HepG2 (cell line): ENCODE measurements around the gene WNT5B. TPM values are rescaled to one million over a fixed set of nuclear protein-coding genes. Genes with fewer than 3 reads are reported as not detected.

Experiments
- ARNTL ChIP-seq: sonication (generic); formaldehyde crosslinking; IDR thresholded peaks from 2 replicates; pipeline ENCODE4 v1.4.0; 2020; ENCODE audit warnings: mild to moderate bottlenecking, missing genetic modification reagents
- BHLHE40 ChIP-seq: IDR thresholded peaks from 2 replicates; pipeline ENCODE4 v1.6.1; 2011; ENCODE audit warnings: low read length, improper control_type of control experiment
- BRD4 ChIP-seq: sonication (generic); formaldehyde crosslinking; IDR thresholded peaks from 2 replicates; pipeline ENCODE4 v1.4.0; 2020; ENCODE audit warnings: missing genetic modification reagents
- KDM5A ChIP-seq: fragments of 200-600 bp; sonication (generic); IDR thresholded peaks from 2 replicates; pipeline ENCODE4 v1.7.0; 2018; ENCODE audit warnings: antibody characterized with exemption, mild to moderate bottlenecking, low read length, borderline replicate concordance
- KMT2B ChIP-seq: IDR thresholded peaks from 2 replicates; pipeline ENCODE4 v1.6.1; 2016; ENCODE audit warnings: missing genetic modification reagents, missing compliant biosample characterization
- LRRFIP1 ChIP-seq: sonication (generic); formaldehyde crosslinking; conservative IDR thresholded peaks from 2 replicates; pipeline ENCODE4 v1.4.0; 2020; ENCODE audit warnings: missing genetic modification reagents
- POGK ChIP-seq: sonication (generic); formaldehyde crosslinking; conservative IDR thresholded peaks from 2 replicates; pipeline ENCODE4 v1.8.0; 2022; ENCODE audit warnings: mild to moderate bottlenecking, moderate library complexity, missing genetic modification reagents
- RAD21 ChIP-seq: fragments of 450-650 bp; formaldehyde crosslinking; IDR thresholded peaks from 2 replicates; pipeline ENCODE4 v1.5.0; 2020; ENCODE audit warnings: mild to moderate bottlenecking
- RBM39 ChIP-seq: fragments of 200-400 bp; formaldehyde crosslinking; IDR thresholded peaks from one replicate; pipeline ENCODE4 v1.6.1; 2018; ENCODE audit warnings: antibody characterized with exemption, mild to moderate bottlenecking, low read depth, low read length; ENCODE audit not compliant: poor library complexity, severe bottlenecking
- SRY ChIP-seq: sonication (generic); formaldehyde crosslinking; IDR thresholded peaks from 2 replicates; pipeline ENCODE4 v1.8.0; 2022; ENCODE audit warnings: mild to moderate bottlenecking, missing genetic modification reagents
- SSRP1 ChIP-seq: IDR thresholded peaks from 2 replicates; pipeline ENCODE4 v1.6.1; 2016; ENCODE audit warnings: control low read depth
- TBX2 ChIP-seq: sonication (generic); formaldehyde crosslinking; IDR thresholded peaks from 2 replicates; pipeline ENCODE4 v1.5.0; 2020; ENCODE audit warnings: missing genetic modification reagents, mild to moderate bottlenecking, borderline replicate concordance
- THYN1 ChIP-seq: sonication (generic); formaldehyde crosslinking; IDR thresholded peaks from 2 replicates; pipeline ENCODE4 v1.8.1; 2023; ENCODE audit warnings: low read depth, mild to moderate bottlenecking, moderate library complexity, missing genetic modification reagents, borderline replicate concordance
- XRCC5 ChIP-seq: fragments of 200-400 bp; formaldehyde crosslinking; optimal IDR thresholded peaks from 2 replicates; pipeline ENCODE3; 2017; ENCODE audit warnings: mild to moderate bottlenecking, low read length
- ZBED4 ChIP-seq: sonication (generic); formaldehyde crosslinking; IDR thresholded peaks from 2 replicates; pipeline ENCODE4 v1.4.0; 2020; ENCODE audit warnings: missing genetic modification reagents, borderline replicate concordance
- ZBTB20 ChIP-seq: sonication (generic); formaldehyde crosslinking; IDR thresholded peaks from 2 replicates; pipeline ENCODE4 v1.8.1; 2023; ENCODE audit warnings: missing genetic modification reagents, low read depth, mild to moderate bottlenecking, borderline replicate concordance
- ZBTB7A ChIP-seq: sonication (generic); formaldehyde crosslinking; IDR thresholded peaks from 2 replicates; pipeline ENCODE4 v1.8.0; 2022; ENCODE audit warnings: mild to moderate bottlenecking, missing genetic modification reagents
- ZNF607 ChIP-seq: sonication (generic); formaldehyde crosslinking; IDR thresholded peaks from 2 replicates; pipeline ENCODE4 v1.5.1; 2020; ENCODE audit warnings: missing genetic modification reagents, mild to moderate bottlenecking, borderline replicate concordance
- ZNF672 ChIP-seq: sonication (generic); formaldehyde crosslinking; IDR thresholded peaks from 2 replicates; pipeline ENCODE4 v1.8.1; 2022; ENCODE audit warnings: missing genetic modification reagents
- ZNF678 ChIP-seq: sonication (generic); formaldehyde crosslinking; IDR thresholded peaks from 2 replicates; pipeline ENCODE4 v1.4.0; 2020; ENCODE audit warnings: mild to moderate bottlenecking, missing genetic modification reagents
- ZNF788 ChIP-seq: sonication (generic); formaldehyde crosslinking; IDR thresholded peaks from 2 replicates; pipeline ENCODE4 v1.5.0; 2020; ENCODE audit warnings: mild to moderate bottlenecking, missing genetic modification reagents, borderline replicate concordance
- polyA plus RNA-seq, 8 experiments: library from polyadenylated mRNA; depleted of rRNA in 3 of 8; stranded (reverse) in 7 of 8; unstranded in 1 of 8; fragments of >200 nt; fragmentation: Illumina TruSeq in 4 of 8; extraction: Trizol in 4 of 8; gene quantifications; 2 replicates each; pipeline versions ENCODE4 v1.2.1 to v1.2.3, GENCODE V29; 2011 to 2016; ENCODE audit warnings: low read depth in 4 of 8, missing spikeins in 1 of 8, mixed read lengths in 1 of 8; ENCODE audit not compliant: insufficient read depth in 1 of 8
- total RNA-seq, 5 experiments: library from RNA; depleted of rRNA; stranded (reverse); fragments of >200 nt; fragmentation: Illumina TruSeq; extraction: Trizol; gene quantifications; 2 replicates each; pipeline ENCODE4 v1.2.3, GENCODE V29; 2016; ENCODE audit warnings: low read depth in 1 of 5

WNT5B gene
- total and polyA plus RNA-seq, 2 of the 13 experiments (the other 11 are each of a cell fraction or from before 2014, with no cell fraction given), result 0.04 TPM; not detected in 1

GRCh38 chr12:1691123-1692007, 62.3 kb downstream of the WNT5B start (continued):
- 0 out of 2 replicates have a peak, but pooled peaks have one; percentile 27 for TF ChIP-seq ZNF788
- no peak for TF ChIP-seq BHLHE40
- TF ChIP-seq LRRFIP1, result no peak
- peak; percentile 75 for TF ChIP-seq RBM39
- peak; percentile 62; the same call in 1 of the 2 replicates for TF ChIP-seq KDM5A
- 0 out of 2 replicates have a peak, but pooled peaks have one; percentile 17 for TF ChIP-seq ZNF607 (CRISPR knock-in tag)
- TF ChIP-seq THYN1 (CRISPR knock-in tag), result no peak
- no peak for TF ChIP-seq ZBED4
- TF ChIP-seq BRD4 (CRISPR knock-in tag), result no peak
- TF ChIP-seq ZBTB7A (CRISPR knock-in tag), result 0 out of 2 replicates have a peak, but pooled peaks have one; percentile 13
- TF ChIP-seq XRCC5, result peak; percentile 39
- peak; percentile 61 for TF ChIP-seq ZBTB20 (CRISPR knock-in tag)
- no peak for TF ChIP-seq SSRP1 (CRISPR knock-in tag)
- peak; percentile 36; the same call in 1 of the 2 replicates for TF ChIP-seq POGK (CRISPR knock-in tag)
- 0 out of 2 replicates have a peak, but pooled peaks have one; percentile 3 for TF ChIP-seq ARNTL
- TF ChIP-seq SRY (CRISPR knock-in tag), result no peak
- 0 out of 2 replicates have a peak, but pooled peaks have one; percentile 34 for TF ChIP-seq TBX2
- TF ChIP-seq KMT2B (CRISPR knock-in tag), result 0 out of 2 replicates have a peak, but pooled peaks have one; percentile 12
- peak; percentile 29; the same call in 1 of the 2 replicates for TF ChIP-seq RAD21 (CRISPR knock-in tag)
- TF ChIP-seq ZNF672 (CRISPR knock-in tag), result no peak
- TF ChIP-seq ZNF678 (CRISPR knock-in tag), result no peak
